IMR-90 (cell line): Measurements from ENCODE around the gene PFAS. TPM values are rescaled to one million over a fixed set of nuclear protein-coding genes. Genes with fewer than 3 reads are reported as not detected.

ENCODE experiments used
- ATAC-seq: fragments of 200-7000 bp; cut with Tn5 transposase; 2 replicates; pipeline ENCODE4 v1.9.1; 2020; ENCODE audit warnings: low read depth, mild to moderate bottlenecking, moderate library complexity
- BruUV-seq: library from RNA; stranded (reverse); fragments of 400-500 nt; replicated peaks from 2 replicates; lab custom pipeline; 2021; lab: Mats Ljungman, UMichigan
- CTCF ChIA-PET: fragments of 300-600 bp; formaldehyde crosslinking; extraction: SDS; loops from one replicate; lab custom pipeline; 2021; ENCODE audit warnings: antibody characterized with exemption; lab: Yijun Ruan, JAX
- POLR2A ChIA-PET: fragments of 300-600 bp; sonication (Branson Sonifier 250); formaldehyde crosslinking; loops from one replicate; lab custom pipeline; 2022; ENCODE audit warnings: antibody characterized with exemption; ENCODE audit not compliant: unreplicated experiment; lab: Charles Lee
- DNase-seq: peaks from one replicate; pipeline ENCODE4 v3.0.0; 2013
- H2AFZ ChIP-seq: replicated peaks from 2 replicates; pipeline ENCODE3; 2013; ENCODE audit warnings: low read length, mild to moderate bottlenecking; ENCODE audit not compliant: poor library complexity
- H2AK5ac ChIP-seq: 2 replicates; pipeline ENCODE4 v1.6.1; 2013; ENCODE audit warnings: low read depth, low read length, inconsistent platforms
- H2AK9ac ChIP-seq: replicated peaks from 2 replicates; pipeline ENCODE3; 2013; ENCODE audit warnings: mild to moderate bottlenecking, low read depth, low read length, moderate library complexity; ENCODE audit not compliant: poor library complexity
- H2BK120ac ChIP-seq: 2 replicates; pipeline ENCODE4 v1.6.1; 2013; ENCODE audit warnings: low read depth, low read length, inconsistent platforms
- H2BK15ac ChIP-seq: 3 replicates; pipeline ENCODE4 v1.6.1; 2013; ENCODE audit warnings: low read depth, low read length, inconsistent platforms
- H2BK20ac ChIP-seq: 2 replicates; pipeline ENCODE4 v1.6.1; 2013; ENCODE audit warnings: low read depth, mild to moderate bottlenecking, inconsistent platforms, low read length, moderate library complexity
- H2BK5ac ChIP-seq: 2 replicates; pipeline ENCODE4 v1.6.1; 2013; ENCODE audit warnings: mild to moderate bottlenecking, low read depth, low read length, inconsistent platforms; ENCODE audit not compliant: poor library complexity, severe bottlenecking
- H3K14ac ChIP-seq: replicated peaks from 2 replicates; pipeline ENCODE4 v1.6.1; 2013; ENCODE audit warnings: low read depth, low read length, inconsistent platforms
- H3K18ac ChIP-seq: 2 replicates; pipeline ENCODE4 v1.6.1; 2013; ENCODE audit warnings: low read depth, low read length, control low read depth
- H3K23ac ChIP-seq: 2 replicates; pipeline ENCODE4 v1.6.1; 2013; ENCODE audit warnings: low read depth, low read length, inconsistent platforms
- H3K27ac ChIP-seq: 2 replicates; pipeline ENCODE4 v1.5.1; 2013; ENCODE audit warnings: mild to moderate bottlenecking, control low read depth, low read length; ENCODE audit not compliant: insufficient read depth
- H3K27me3 ChIP-seq: 2 replicates; pipeline ENCODE4 v1.6.1; 2013; ENCODE audit warnings: low read length; ENCODE audit not compliant: control insufficient read depth, insufficient read depth
- H3K36me3 ChIP-seq: 2 replicates; pipeline ENCODE4 v1.6.1; 2013; ENCODE audit warnings: low read length, mixed read lengths; ENCODE audit not compliant: control insufficient read depth, insufficient read depth
- H3K4ac ChIP-seq: 2 replicates; pipeline ENCODE4 v1.6.1; 2013; ENCODE audit warnings: low read depth, low read length, inconsistent platforms
- H3K4me1 ChIP-seq: 2 replicates; pipeline ENCODE4 v1.6.1; 2013; ENCODE audit warnings: low read length, mixed read lengths; ENCODE audit not compliant: control insufficient read depth, insufficient read depth
- H3K4me2 ChIP-seq: 2 replicates; pipeline ENCODE4 v1.6.1; 2013; ENCODE audit warnings: low read depth, mild to moderate bottlenecking, control low read depth, low read length, moderate library complexity
- H3K4me3 ChIP-seq: 2 replicates; pipeline ENCODE4 v1.5.1; 2013; ENCODE audit warnings: low read depth, mild to moderate bottlenecking, control low read depth, low read length, moderate library complexity; ENCODE audit not compliant: insufficient read depth
- H3K56ac ChIP-seq: 2 replicates; pipeline ENCODE4 v1.6.1; 2013; ENCODE audit warnings: low read length, inconsistent platforms; ENCODE audit not compliant: insufficient read depth; ENCODE audit errors: extremely low read depth
- H3K79me1 ChIP-seq, 2 experiments: 2 replicates each; pipeline ENCODE4 v1.6.1; 2013; ENCODE audit warnings: low read length in 2 of 2, inconsistent platforms in 1 of 2, low read depth in 1 of 2
- H3K9ac ChIP-seq: 2 replicates; pipeline ENCODE4 v1.6.1; 2013; ENCODE audit warnings: low read depth, low read length, control low read depth
- H3K9me1 ChIP-seq: 2 replicates; pipeline ENCODE4 v1.6.1; 2013; ENCODE audit warnings: low read length, inconsistent platforms; ENCODE audit not compliant: insufficient read depth
- H3K9me3 ChIP-seq: 2 replicates; pipeline ENCODE4 v1.6.1; 2013; ENCODE audit warnings: low read length; ENCODE audit not compliant: control insufficient read depth, insufficient read depth
- H4K20me1 ChIP-seq: 2 replicates; pipeline ENCODE4 v1.6.1; 2013; ENCODE audit warnings: low read length, inconsistent platforms; ENCODE audit not compliant: insufficient read depth
- H4K5ac ChIP-seq: 2 replicates; pipeline ENCODE4 v1.6.1; 2013; ENCODE audit warnings: mild to moderate bottlenecking, low read depth, low read length, control low read depth
- H4K8ac ChIP-seq, 2 experiments: 2 replicates each; pipeline ENCODE4 v1.6.1; 2013; ENCODE audit warnings: low read depth in 2 of 2, low read length in 2 of 2, control low read depth in 1 of 2, inconsistent platforms in 1 of 2
- H4K91ac ChIP-seq: 2 replicates; pipeline ENCODE4 v1.6.1; 2013; ENCODE audit warnings: low read depth, low read length, inconsistent platforms; ENCODE audit not compliant: insufficient read depth
- MAFK ChIP-seq: IDR thresholded peaks from 2 replicates; pipeline ENCODE4 v1.6.1; 2012; ENCODE audit warnings: low read depth, low read length, improper control_type of control experiment
- MAZ ChIP-seq: IDR thresholded peaks from 2 replicates; pipeline ENCODE4 v1.6.1; 2012; ENCODE audit warnings: low read depth, mild to moderate bottlenecking, low read length, improper control_type of control experiment, moderate library complexity, borderline replicate concordance
- MXI1 ChIP-seq: IDR thresholded peaks from 2 replicates; pipeline ENCODE4 v1.6.1; 2012; ENCODE audit warnings: low read depth, mild to moderate bottlenecking, low read length, moderate library complexity, borderline replicate concordance
- NFE2L2 ChIP-seq: fragments of 150-350 bp; IDR thresholded peaks from 2 replicates; pipeline ENCODE4 v1.6.1; 2016; ENCODE audit warnings: low read depth, mild to moderate bottlenecking, low read length
- WGBS, 2 experiments: methylation state at CpG; one replicate each; pipeline versions ENCODE4 v1.1.5 to v1.1.7; 2013; ENCODE audit warnings: missing lambda C conversion rate in 2 of 2; ENCODE audit not compliant: insufficient read length in 1 of 2; ENCODE audit errors: extremely low coverage in 2 of 2; 5-methylcytosine and 5-hydroxymethylcytosine counted together
- dilution Hi-C: fragments of 300-500 bp; cut with HindIII; formaldehyde crosslinking; loops from one replicate; pipeline ENCODE4 v1.14.3; 2018; ENCODE audit warnings: low sequenced_read_pairs; ENCODE audit not compliant: unreplicated experiment
- in situ Hi-C: fragments of 300-500 bp; cut with MboI; formaldehyde crosslinking; loops from 3 replicates; pipeline ENCODE4 v1.14.3; 2019; ENCODE audit warnings: low sequenced_read_pairs, inconsistent platforms, mixed read lengths
- intact Hi-C: fragments of 100-400 bp; cut with micrococcal nuclease; formaldehyde crosslinking; loops from 2 replicates; pipeline ENCODE4 v1.10.0; 2022
- polyA plus RNA-seq, 3 experiments: library from polyadenylated mRNA; depleted of rRNA; stranded (reverse); fragments of >200 nt; gene quantifications; 2 replicates each; pipeline ENCODE4 v1.2.3, GENCODE V29; 2012; ENCODE audit warnings: low replicate concordance in 1 of 3
- total RNA-seq: library from RNA; depleted of rRNA; stranded (reverse); fragments of >200 nt; gene quantifications from 2 replicates; pipeline ENCODE4 v1.2.3, GENCODE V29; 2012
- TF ChIP-seq, protein P1 (sequence below): conservative IDR thresholded peaks from 2 replicates; pipeline ENCODE4 v1.5.1; 2012; ENCODE audit warnings: mild to moderate bottlenecking, low read depth, low read length, improper control_type of control experiment

PFAS gene
- total and polyA plus RNA-seq, 2 of the 4 experiments (the other 2 are of a cell fraction), result 20.7 to 26.2 TPM

DNA sequence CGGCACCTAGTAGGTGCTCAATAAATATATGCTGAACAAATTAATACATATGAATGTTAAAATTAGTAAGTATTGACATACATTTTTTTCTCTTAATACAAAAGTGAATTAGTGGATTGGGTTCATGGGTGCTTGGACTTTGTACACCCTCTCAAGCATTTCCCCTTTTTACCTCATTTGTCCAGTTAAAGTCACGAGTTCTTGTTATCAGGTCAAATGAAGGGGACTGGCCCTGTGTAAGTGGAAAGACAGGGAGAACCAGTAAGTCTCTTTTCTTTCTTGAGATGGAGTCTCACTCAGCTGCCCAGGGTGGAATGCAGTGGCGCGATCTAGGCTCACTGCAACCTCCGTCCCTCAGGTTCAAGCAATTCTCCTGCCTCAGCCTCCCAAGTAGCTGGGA, 25.7 kb downstream of the PFAS start:
- POLR2A ChIA-PET, result no interaction called here
- Histone ChIP-seq H2AK9ac (no peak overlapping the region), H3K14ac (no peak overlapping the region), H3K36me3 (peaks cover 2% of the 10 kb centered on the region; the same call in 1 of the 2 replicates), H2AK5ac (no peak overlapping the region), H3K79me1 (peaks cover 0 to 2% of the 10 kb centered on the region in 2 experiments; a peak in 1 of 4 replicates), H3K9me1 (peaks cover 3% of the 10 kb centered on the region; the same call in 1 of the 2 replicates), H2BK20ac (no peak overlapping the region), H3K27me3 (no peaks in the 10 kb centered on the region), H4K8ac (no peak overlapping the region), H2BK15ac (no peak overlapping the region), H3K4me2 (no peak overlapping the region), H3K56ac (no peak overlapping the region), H4K20me1 (no peaks in the 10 kb centered on the region), H3K18ac (no peak overlapping the region), H3K9ac (no peak overlapping the region), H3K4ac (no peak overlapping the region), H3K27ac (no peak overlapping the region), H3K9me3 (no peaks in the 10 kb centered on the region), H2AFZ (no peak overlapping the region), H4K5ac (no peak overlapping the region), H3K23ac (no peak overlapping the region), H2BK5ac (no peak overlapping the region), H3K4me3 (no peak overlapping the region), H3K4me1 (no peaks in the 10 kb centered on the region; the same call in 1 of the 2 replicates), H2BK120ac (no peak overlapping the region), H4K91ac (no peak overlapping the region)
- CTCF ChIA-PET, result no interaction called here
- intact Hi-C loops (no loop called here), dilution Hi-C loops (no loop called here), in situ Hi-C loops (no loop called here)
- no CpG with 5 or more reads among the region's 5 CpGs for WGBS, 2 experiments
- no TSS peak for BruUV-seq
- ATAC-seq (no peak), DNase-seq (no peak)
- TF ChIP-seq MXI1 (no peak), NFE2L2 (no peak), MAZ (no peak), MAFK (no peak)
- TF ChIP-seq, protein P1, sequence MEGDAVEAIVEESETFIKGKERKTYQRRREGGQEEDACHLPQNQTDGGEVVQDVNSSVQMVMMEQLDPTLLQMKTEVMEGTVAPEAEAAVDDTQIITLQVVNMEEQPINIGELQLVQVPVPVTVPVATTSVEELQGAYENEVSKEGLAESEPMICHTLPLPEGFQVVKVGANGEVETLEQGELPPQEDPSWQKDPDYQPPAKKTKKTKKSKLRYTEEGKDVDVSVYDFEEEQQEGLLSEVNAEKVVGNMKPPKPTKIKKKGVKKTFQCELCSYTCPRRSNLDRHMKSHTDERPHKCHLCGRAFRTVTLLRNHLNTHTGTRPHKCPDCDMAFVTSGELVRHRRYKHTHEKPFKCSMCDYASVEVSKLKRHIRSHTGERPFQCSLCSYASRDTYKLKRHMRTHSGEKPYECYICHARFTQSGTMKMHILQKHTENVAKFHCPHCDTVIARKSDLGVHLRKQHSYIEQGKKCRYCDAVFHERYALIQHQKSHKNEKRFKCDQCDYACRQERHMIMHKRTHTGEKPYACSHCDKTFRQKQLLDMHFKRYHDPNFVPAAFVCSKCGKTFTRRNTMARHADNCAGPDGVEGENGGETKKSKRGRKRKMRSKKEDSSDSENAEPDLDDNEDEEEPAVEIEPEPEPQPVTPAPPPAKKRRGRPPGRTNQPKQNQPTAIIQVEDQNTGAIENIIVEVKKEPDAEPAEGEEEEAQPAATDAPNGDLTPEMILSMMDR, result no peak
